ENCODE measurements around the gene ZC2HC1B.

DNA sequence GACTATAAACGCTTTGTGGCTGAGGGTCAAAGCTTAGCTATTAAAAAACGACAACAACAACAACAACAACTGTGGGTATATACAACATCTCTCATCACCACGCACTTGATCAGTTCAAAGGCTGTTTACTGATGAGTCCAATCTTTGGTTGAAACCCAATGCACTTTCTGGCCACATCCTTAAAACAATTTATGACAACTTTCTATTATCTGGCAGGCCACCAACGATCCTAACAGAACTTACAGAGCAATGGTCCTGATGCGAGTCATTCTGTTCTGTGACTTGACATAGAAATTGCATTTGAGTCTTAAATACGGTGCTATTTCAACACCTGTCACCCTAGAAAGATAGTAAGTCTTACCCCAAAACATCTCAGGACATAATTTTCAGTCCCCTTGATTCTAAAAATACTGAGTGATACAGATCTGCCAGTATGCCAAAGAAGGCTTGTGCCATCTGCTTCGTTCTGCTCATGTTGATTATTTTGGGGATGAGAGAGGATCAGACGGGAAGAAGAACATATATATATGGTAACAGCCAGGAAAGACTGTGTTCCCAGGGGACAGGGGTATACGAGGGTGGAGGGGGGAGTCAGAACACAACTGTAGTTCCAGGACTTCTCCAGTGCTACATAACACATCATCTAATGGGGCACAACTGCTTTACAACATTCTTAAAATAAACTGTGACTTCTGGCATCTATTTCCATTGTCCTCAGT, 87.9 kb downstream of the ZC2HC1B start:
- TF ChIP-seq EZH2 (IDR thresholded peaks at IDR 0.05; ENCODE audit: low read length, missing control alignments), result no peak
- TF ChIP-seq, protein P1, sequence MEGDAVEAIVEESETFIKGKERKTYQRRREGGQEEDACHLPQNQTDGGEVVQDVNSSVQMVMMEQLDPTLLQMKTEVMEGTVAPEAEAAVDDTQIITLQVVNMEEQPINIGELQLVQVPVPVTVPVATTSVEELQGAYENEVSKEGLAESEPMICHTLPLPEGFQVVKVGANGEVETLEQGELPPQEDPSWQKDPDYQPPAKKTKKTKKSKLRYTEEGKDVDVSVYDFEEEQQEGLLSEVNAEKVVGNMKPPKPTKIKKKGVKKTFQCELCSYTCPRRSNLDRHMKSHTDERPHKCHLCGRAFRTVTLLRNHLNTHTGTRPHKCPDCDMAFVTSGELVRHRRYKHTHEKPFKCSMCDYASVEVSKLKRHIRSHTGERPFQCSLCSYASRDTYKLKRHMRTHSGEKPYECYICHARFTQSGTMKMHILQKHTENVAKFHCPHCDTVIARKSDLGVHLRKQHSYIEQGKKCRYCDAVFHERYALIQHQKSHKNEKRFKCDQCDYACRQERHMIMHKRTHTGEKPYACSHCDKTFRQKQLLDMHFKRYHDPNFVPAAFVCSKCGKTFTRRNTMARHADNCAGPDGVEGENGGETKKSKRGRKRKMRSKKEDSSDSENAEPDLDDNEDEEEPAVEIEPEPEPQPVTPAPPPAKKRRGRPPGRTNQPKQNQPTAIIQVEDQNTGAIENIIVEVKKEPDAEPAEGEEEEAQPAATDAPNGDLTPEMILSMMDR (conservative IDR thresholded peaks at IDR 0.05 in 1 of 2, IDR thresholded peaks at IDR 0.05 in 1 of 2; ENCODE audit: low read depth in 1 of 2, low read length in 2 of 2), result no peak
